Osteocyte (in vitro differentiated cells): ENCODE data around the gene NR2F1-AS1. TPM values are rescaled to one million over a fixed set of nuclear protein-coding genes. Genes with fewer than 3 reads are reported as not detected.
"Not testable (repeated sequence)": the region's sequence is repeated elsewhere in the genome, so short reads cannot be mapped to it uniquely, and the experiment has no call there.

Source experiments
- DNase-seq: peaks from one replicate; pipeline ENCODE4 v3.0.0; 2021; ENCODE audit warnings: mixed read lengths; ENCODE audit not compliant: unreplicated experiment; ENCODE audit errors: extremely low spot score
- H3K27ac Mint-ChIP-seq: one replicate; pipeline ENCODE4 v1.8.0; 2021; ENCODE audit warnings: mild to moderate bottlenecking, mixed read lengths; ENCODE audit not compliant: unreplicated experiment
- H3K27me3 Mint-ChIP-seq: one replicate; pipeline ENCODE4 v1.8.0; 2021; ENCODE audit warnings: mixed read lengths; ENCODE audit not compliant: unreplicated experiment
- H3K36me3 Mint-ChIP-seq: one replicate; pipeline ENCODE4 v1.8.0; 2021; ENCODE audit warnings: mixed read lengths; ENCODE audit not compliant: unreplicated experiment
- H3K4me1 Mint-ChIP-seq: one replicate; pipeline ENCODE4 v1.8.0; 2021; ENCODE audit warnings: mixed read lengths; ENCODE audit not compliant: unreplicated experiment
- H3K4me3 Mint-ChIP-seq: one replicate; pipeline ENCODE4 v1.8.0; 2021; ENCODE audit warnings: mild to moderate bottlenecking, moderate library complexity, mixed read lengths; ENCODE audit not compliant: unreplicated experiment
- H3K9me3 Mint-ChIP-seq: one replicate; pipeline ENCODE4 v1.8.0; 2021; ENCODE audit warnings: mixed read lengths; ENCODE audit not compliant: unreplicated experiment
- CTCF ChIP-seq: fragments of 200-600 bp; sonication (generic); IDR thresholded peaks from 2 replicates; pipeline ENCODE4 v1.5.0; 2021; ENCODE audit warnings: antibody characterized with exemption, mild to moderate bottlenecking, moderate library complexity
- total RNA-seq: library from RNA; stranded (reverse); gene quantifications from 2 replicates; pipeline ENCODE4 v1.2.1, GENCODE V29; 2021

Gene NR2F1-AS1
- total RNA-seq, 1 donor from 2014 or later, result 40.9 TPM

- TF ChIP-seq CTCF, result no peak
- H3K27me3 Mint-ChIP-seq, result no peaks in the 10 kb centered on the region
- peaks cover 21% of the 10 kb centered on the region for H3K4me1 Mint-ChIP-seq
- H3K36me3 Mint-ChIP-seq, result no peaks in the 10 kb centered on the region
- no peak for DNase-seq
- H3K9me3 Mint-ChIP-seq, result no peaks in the 10 kb centered on the region
- H3K27ac Mint-ChIP-seq, result no peak overlapping the region
- no peak overlapping the region for H3K4me3 Mint-ChIP-seq
Measured at GRCh38 chr5:93399675-93400074, 181.3 kb downstream of the NR2F1-AS1 start.

- no peak for TF ChIP-seq CTCF
- H3K4me3 Mint-ChIP-seq, result no peak overlapping the region
- H3K9me3 Mint-ChIP-seq, result peaks cover 5% of the 10 kb centered on the region
- H3K4me1 Mint-ChIP-seq, result peaks cover 8% of the 10 kb centered on the region
- DNase-seq, result no peak
- H3K36me3 Mint-ChIP-seq, result no peaks in the 10 kb centered on the region
- no peak overlapping the region for H3K27ac Mint-ChIP-seq
- no peaks in the 10 kb centered on the region for H3K27me3 Mint-ChIP-seq
Measured at GRCh38 chr5:93395971-93396379, 185.0 kb downstream of the NR2F1-AS1 start.

GRCh38 chr5:93395010-93395409 is 186.0 kb downstream of the NR2F1-AS1 start:
- no peak overlapping the region for H3K27ac Mint-ChIP-seq
- H3K4me3 Mint-ChIP-seq, result no peak overlapping the region
- peaks cover 8% of the 10 kb centered on the region for H3K4me1 Mint-ChIP-seq
- DNase-seq, result no peak
- peaks cover 11% of the 10 kb centered on the region for H3K9me3 Mint-ChIP-seq
- no peaks in the 10 kb centered on the region for H3K27me3 Mint-ChIP-seq
- H3K36me3 Mint-ChIP-seq, result no peaks in the 10 kb centered on the region
- no peak for TF ChIP-seq CTCF

GRCh38 chr5:93394301-93394700 is 186.7 kb downstream of the NR2F1-AS1 start:
- peaks cover 8% of the 10 kb centered on the region for H3K4me1 Mint-ChIP-seq
- no peak overlapping the region for H3K27ac Mint-ChIP-seq
- no peaks in the 10 kb centered on the region for H3K36me3 Mint-ChIP-seq
- no peak for DNase-seq
- H3K27me3 Mint-ChIP-seq, result no peaks in the 10 kb centered on the region
- H3K4me3 Mint-ChIP-seq, result no peak overlapping the region
- peaks cover 12% of the 10 kb centered on the region for H3K9me3 Mint-ChIP-seq
- TF ChIP-seq CTCF, result no peak

GRCh38 chr5:93391169-93391568 is 189.8 kb downstream of the NR2F1-AS1 start:
- not testable (repeated sequence) for H3K4me1 Mint-ChIP-seq, H3K36me3 Mint-ChIP-seq, H3K4me3 Mint-ChIP-seq, H3K27me3 Mint-ChIP-seq, DNase-seq, H3K27ac Mint-ChIP-seq
- peaks cover 12% of the 10 kb centered on the region for H3K9me3 Mint-ChIP-seq

- Mint-ChIP-seq H3K27me3 (no peaks in the 10 kb centered on the region), H3K36me3 (no peaks in the 10 kb centered on the region), H3K9me3 (peaks cover 8% of the 10 kb centered on the region), H3K4me3 (no peak overlapping the region), H3K27ac (no peak overlapping the region), H3K4me1 (peaks cover 1% of the 10 kb centered on the region)
- no peak for DNase-seq
- TF ChIP-seq CTCF, result no peak
Measured at GRCh38 chr5:93385655-93386054, 195.4 kb downstream of the NR2F1-AS1 start.
